NCI-H2081 treated with DMSO at 0.1 percent for 48 hours (cell line): ENCODE data around the gene KRT76.

Experiments
- DNase-seq: peaks from one replicate; lab custom pipeline; 2025; lab: John Stamatoyannopoulos, UW

KRT76 gene

DNA sequence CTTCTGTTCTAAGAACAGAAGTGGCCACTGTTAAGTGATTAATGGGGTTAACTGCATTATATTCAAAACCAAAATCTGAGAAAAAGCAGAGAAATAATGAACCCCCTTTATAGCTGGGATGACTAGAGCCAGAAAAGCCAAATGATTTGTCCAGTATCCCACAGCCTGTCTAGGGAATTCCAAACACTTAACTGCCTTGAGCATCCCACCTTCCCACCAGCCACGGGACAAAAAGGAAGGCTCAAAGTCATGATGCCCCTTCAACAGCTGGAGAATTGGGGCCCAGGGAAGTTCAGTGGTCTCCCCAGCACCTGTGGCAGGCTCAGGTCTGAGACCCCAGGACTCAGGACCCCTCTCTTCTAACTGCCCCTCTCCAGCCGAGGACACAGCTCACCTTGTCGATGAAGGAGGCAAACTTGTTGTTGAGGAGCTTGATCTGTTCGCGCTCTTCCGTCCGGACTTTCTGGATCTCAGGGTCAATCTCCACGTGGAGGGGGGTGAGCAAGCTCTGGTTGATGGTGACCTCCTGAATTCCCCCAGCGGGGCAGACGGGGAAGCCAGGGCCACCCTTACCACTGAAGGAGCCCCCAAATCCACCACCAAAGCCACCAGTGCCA lies 36.2 kb upstream of the KRT76 start:
- no peak for DNase-seq

DNA sequence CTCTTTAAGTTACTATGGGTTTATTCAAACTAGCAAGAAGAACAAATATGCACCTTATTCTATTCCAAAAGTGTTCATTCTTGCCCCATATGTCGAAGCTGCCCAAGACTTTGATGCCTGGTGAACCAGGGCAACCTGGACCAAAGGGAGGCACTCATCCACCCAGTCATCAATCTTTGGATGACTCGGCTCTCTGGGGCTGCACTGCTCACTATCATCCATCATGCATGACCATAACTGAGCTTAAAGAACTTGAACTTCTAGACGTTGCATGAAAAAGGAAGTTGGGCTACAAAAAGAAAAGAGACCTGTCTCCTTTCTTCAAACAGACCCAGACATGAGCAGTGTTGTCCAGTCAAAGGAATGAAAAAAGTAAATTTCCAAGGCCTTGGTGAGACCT lies 35.6 kb upstream of the KRT76 start:
- no peak for DNase-seq

DNA sequence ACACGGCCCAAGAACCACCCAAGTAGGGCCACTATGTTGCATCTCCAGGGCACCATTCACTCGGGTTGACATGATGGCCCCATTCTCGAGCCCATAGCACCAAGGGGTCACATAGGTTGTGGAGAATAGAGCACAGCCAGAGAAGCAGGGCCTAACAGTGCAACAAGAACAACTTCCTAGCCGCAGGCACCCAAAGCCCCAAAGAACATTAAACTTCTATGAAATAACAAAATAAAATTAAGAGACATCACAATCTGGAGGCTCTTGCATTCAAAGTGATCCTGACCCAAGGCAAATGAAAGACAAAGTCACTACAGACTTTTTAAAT lies 34.9 kb upstream of the KRT76 start:
- DNase-seq: no peak

DNA sequence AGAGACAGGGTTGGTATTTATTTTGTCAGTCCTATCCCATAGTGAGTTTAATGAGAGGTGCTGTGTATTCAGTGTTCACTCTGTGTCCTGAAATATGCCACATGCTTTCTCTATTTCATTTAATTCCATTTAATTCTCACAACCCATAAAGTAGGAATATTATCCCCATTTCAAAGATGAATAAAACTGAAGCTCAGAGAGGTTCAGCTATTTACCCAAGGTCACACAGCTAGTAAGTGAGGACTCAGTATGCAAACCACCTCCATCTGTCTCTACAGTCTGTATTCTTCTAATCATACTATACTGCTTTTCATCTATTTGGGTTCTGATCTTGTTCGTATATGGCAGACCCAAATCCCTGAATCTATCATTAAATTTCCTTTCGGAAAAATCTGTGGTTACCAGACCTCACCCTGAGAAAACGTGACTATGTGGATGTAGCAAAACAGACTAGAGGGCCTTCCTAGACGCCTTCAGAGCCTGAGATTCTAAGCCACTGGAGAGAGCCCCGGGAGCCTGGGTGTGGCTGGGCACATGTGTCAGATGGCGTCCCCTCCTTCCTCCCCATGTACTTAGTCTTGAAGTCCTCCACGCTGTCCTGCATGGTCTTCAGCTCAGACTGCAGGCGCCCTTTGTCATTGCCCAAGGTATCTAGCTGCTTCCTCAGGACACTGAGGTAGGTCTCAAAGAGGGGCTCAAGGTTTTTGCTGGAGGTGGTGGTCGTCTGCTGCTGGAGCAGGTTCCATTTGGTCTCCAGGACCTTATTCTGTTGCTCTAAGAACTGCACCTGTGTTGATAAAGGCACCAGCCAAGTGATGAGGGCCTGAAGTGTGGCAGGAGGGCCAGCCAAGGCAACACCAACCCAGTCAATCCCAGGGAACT lies 34.3 kb upstream of the KRT76 start:
- DNase-seq: no peak

DNA sequence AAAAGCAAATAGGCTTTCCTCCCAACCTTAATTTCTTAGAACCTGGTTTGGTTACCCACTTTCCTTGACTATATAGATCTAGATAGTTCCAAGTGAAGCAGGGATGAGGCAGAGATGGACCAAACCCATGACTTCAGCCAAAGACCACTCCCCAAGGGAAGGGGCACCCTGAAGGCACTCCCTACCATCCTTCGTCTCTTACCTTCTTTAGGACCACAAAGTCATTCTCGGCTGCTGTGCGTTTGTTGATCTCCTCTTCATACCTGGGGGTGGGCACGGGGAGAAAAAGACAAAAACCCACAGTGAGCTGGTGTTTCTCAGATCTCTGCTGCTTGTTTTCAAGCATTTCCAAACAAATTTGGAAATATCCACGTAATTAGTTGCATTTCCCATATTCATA lies 33.4 kb upstream of the KRT76 start:
- DNase-seq: no peak

DNA sequence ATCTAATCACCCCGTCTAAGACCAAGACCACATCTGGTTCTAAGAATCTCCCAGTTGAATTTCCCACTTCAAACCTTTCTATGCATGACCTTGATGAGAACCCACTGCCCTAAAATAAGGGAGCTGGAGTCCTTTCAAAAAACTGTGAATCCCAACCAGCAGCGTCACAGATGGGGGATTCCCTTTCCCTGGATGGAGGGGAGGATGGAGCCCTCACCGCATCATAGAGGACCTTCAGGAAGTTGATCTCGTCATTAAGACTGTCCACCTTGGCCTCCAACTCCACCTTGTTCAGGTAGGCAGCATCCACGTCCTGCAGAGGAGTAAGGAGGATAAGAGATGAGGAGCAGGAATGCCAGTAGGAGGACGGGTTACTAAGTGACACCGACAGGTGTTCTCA lies 32.0 kb upstream of the KRT76 start:
- no peak for DNase-seq

DNA sequence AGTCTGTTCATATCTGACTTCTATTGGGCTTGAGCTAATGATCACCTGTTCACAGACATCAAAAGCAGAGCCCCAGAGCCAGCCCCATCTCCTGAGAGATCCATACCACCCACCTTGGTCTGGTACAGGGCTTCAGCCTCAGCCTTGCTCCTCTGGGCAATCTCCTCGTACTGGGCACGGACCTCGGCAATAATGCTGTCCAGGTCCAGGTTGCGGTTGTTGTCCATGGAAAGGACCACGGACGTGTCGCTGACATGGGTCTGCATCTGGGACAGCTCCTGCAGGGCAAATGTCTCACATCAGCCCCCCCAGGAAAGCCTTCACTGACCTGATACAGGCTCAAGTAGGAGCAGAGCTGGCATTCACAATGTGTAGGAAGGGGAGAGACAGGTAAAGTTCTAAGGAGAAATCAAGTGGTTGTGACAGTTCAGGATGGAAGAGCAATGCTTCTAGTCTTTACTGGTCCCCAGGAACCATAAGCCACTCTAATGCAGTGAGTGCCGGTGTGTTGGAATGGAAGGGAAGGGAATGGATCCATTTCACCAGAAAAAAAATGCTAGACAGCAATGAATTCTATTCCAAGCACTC lies 31.5 kb upstream of the KRT76 start:
- no peak for DNase-seq

DNA sequence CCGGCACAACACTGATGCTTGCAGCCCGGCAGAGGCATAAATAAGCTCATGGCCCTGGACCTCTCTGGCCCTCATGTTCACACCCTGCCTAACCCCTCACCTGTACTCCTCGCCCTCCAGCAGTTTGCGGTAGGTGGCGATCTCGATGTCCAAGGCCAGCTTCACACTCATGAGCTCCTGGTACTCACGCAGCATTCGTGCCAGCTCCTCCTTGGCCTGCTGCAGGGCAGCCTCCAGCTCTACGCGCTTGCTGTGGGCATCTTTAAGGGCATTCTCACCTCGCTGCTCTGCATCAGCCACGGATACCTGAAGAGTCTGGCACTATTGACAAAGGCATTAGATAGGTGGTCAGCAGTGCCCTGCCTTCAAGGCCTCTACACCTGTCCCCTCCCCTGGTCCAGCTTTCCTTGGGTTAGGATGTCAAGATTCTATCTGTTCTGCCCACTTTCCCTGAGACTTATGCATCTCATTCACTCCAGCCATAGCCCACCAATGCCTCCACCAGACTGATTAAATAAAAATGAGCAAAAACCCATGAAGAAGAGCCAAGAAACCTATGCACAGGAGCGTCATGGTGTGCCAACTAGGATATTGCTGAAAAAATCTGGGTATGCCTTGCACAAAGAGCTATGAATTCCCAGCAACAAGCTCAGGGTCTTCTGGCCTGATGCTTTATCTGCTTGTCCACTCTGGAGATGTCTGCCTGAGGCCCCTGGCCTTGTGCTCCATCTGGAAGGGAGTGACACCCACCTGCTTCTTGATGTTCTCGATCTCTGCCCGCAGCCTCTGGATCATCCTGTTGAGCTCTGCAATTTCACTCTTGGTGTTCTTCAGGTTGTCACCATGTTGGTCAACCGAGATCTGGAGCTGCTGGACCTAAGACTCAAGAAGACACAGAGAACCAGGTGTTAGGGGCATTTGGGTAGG lies 30.7 kb upstream of the KRT76 start:
- no peak for DNase-seq

DNA sequence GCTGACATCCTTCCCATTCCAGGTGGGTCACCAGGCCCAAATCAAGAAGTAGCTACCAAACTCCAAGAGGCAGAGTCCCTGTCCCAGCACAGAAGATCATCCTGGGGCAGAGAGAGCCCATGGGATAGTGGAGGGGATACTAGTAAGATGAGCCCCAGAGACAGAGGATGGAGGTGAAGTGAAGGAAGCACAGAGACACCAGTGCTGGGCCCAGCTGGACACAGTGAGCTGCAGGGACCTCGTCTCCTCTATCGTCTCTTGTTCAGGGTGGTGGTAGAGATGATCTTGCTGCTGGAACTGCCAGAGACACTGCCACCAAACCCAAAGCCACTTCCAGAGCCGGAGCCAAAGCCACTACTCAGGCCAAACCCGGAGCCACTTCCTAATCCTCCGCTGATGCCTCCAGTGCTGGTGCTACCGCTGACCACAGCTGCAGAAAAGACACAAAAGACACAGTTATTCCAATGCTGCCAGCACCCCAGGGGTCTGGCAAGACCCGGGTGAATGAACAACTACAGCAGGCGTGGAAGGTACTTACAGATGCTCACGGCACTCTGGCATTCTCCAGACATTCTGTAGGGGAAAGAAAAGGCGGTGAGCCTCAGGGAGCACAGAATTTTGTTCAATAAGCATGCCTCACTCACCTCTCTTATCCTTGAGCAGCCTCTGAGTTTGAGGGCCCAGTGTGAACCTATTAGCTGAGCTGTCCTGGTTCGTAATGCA lies 29.8 kb upstream of the KRT76 start:
- DNase-seq: no peak

DNA sequence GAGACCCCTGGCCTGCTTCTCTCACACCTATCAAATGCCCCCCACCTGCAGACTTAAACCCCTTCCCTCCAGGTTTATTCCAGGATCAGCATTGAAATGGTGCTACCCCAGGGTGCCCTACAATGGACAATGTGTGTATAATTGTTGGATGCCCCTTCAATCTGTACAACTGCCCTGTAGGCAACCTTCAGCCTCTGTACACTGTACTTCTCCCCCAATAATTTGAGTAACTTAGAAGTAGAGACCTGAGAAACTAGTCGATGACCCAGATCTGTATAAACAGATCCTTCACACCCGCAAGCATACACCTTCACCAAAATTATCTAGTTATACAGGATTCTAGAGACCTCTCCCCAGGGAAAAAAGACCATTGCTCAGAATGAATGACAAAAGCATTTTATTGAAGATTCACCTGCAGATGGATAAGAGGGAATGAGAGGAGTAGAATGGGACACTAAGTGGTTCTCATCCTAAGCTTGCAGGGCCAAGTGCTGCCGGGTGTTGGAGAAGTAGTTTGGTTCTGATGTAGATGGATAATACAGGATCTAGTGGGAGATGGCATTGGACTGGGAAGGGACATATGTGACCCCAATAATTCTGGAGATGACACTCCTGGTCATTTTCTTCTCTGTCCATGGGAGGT lies 29.1 kb upstream of the KRT76 start:
- no peak for DNase-seq

DNA sequence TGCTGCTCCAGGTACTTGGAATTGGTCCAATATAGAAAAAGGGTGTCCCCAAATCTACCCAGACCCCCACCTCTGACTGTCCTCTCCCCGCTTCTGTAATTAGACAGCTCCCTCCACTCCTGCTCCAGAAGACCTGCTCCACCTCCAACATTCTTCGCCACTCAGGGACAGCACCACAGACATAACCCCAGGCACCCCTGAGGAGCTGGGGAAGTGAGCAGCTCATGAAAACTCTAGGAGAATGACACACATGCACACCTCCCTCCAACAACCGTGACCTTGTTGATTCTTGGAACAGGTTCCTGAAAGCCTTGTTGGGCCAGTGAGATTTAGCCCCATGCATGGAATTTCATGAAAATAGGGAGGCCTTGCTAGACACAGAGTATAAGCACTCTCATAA lies 28.6 kb upstream of the KRT76 start:
- no peak for DNase-seq

DNA sequence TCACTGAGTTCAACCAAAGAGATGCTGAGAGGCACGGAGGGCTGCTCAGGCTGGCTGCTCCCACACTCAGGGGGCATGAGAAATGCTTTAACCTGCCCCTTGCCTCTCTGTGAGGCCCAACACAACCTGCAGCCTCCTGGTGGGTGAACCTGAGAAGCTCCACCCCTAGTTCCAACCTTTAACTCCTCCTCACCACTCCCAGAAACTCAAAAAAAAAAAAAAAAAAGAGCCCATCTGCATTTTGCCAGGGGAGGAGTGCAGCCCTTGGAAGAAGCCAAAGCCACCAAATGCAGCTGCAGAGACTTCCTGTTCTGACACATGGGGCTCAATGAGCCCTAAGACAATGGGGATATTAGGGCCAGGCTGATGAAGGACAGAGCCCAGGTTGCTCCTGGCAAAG lies 27.9 kb upstream of the KRT76 start:
- DNase-seq: no peak

DNA sequence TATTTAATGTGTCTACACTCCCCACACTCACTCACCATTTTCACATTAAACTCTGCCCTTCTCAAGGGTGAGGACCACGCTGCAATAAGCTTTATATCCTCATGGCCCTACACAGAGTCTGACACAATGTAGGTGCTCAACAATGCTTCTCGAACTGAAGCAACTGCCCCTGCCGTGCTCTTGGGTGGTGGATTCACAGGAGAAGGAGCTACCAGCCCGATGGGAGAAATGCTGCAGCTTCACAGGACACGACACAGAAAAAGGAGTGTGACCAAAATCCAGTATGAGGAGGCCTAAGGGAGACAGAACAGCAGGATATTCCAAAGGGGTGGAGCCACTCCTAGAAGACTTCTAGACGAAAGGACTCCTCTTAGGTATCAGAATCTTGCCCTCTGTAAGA lies 25.3 kb upstream of the KRT76 start:
- no peak for DNase-seq

DNA sequence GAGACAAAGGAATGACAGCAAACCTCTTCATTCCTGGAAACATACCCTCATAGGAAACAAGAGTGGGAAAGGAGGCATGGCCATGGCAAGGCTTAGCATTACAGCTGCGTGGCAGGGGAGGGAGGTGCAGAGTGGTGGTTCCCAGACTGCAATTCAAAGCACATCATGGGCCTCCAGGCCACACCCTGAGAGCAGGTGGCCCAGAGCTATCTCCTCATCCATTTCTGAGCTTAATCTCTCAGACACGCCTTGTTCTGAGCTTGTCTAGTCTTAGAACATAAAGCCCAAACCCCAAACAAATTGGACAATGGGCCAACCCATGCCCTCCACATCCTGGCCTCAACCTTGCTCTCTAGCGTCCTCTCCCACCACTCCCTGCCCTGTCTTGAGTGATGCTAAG lies 24.6 kb upstream of the KRT76 start:
- DNase-seq: no peak

DNA sequence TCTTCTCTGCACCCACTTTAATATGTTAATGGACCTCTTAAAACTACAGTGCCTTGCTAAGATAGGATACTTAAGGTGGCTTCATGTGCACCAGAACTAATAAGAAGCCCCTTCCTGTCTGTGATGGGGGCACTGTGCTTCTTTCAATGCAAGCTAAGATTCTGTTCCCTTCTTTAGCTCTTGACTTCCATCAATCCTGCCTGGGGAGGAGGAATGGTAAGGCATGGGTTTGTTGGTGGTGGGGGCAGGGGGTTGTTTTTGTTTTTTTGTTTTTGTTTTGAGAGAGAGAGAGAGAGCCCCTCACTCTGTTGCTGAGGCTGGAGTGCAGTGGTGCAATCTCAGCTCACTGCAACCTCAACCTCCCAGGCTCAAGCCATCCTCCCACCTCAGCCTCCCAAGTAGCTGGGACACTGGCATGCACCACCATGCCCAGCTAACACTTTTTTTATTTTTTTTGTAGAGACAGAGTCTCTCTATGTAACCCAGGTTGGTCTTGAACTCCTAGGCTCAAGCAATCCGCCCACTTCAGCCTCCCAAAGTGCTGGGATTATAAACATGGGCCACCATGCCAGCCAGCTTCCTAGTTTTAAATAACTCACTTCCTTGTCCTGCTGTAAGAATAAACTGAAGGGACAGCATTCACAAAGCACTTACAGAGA lies 23.2 kb upstream of the KRT76 start:
- no peak for DNase-seq

DNA sequence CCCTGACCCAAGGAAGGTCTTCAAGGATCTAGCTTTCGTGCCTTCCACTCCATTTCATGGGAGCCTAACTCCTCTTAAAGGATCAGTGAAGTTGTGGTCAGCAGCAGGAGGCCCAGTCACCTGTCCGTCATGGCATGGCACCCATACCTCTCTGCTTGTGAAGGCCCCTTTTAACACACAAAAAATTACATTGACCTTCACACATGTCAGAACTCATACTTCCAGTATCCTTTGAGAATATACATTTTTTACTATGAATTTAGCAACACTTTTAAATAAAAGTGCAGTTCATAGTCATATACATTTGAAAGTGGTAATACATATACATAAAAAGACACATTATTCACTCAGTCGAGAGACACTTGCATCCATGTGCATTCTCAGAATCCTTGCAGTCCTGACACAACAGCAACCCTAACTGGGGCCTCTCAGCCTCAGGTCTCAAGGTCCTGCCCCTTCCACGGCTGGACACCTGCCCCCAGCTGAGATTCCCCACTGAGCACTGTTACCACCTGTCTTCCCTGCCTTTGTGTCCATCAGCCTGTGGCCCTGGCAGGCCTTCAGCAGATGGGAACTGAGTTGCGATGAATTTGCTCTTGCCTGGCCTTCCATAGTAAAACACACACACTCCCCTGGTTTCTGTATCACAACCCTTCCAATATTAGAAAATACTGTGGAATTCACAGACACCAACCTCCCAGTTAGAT lies 22.5 kb upstream of the KRT76 start:
- no peak for DNase-seq

DNA sequence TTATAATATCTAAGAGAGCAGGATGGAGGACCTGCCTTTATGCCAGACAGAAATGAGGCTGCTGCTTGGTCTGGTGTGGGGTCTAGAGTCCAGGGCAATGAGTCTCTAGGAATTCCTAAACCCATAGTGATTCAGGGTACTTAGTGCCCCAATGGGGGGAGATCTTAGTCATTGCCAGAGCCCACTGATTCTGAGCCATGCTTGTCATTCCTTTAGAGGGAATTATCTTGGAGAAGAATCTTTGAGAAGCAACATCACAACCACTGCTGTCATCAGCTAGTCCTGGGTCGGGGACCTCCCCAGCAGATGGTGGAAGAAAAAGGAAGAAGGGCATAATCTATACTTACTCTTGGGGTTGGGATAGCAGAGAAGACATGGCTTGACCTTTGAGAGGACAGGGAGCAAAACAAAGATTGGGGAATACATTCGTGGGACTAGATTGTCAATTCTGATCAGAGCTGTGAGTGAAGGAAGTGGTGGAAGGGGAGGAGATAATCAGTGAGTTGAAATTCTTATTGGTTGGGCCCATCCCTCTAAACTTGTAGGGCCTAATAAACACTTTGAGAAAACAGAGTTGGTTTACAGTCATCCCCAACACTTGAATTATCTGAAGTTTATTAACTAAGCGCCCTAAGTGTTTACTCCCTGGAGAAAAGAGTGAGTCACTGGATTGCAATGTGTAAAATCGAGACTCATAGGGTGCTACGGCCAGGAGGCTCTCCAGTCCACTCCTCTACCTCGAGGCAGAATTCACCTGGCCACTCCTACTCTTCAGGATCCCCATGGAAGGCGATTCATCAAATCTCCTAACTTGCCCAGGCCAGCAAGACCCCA lies 21.7 kb upstream of the KRT76 start:
- no peak for DNase-seq

DNA sequence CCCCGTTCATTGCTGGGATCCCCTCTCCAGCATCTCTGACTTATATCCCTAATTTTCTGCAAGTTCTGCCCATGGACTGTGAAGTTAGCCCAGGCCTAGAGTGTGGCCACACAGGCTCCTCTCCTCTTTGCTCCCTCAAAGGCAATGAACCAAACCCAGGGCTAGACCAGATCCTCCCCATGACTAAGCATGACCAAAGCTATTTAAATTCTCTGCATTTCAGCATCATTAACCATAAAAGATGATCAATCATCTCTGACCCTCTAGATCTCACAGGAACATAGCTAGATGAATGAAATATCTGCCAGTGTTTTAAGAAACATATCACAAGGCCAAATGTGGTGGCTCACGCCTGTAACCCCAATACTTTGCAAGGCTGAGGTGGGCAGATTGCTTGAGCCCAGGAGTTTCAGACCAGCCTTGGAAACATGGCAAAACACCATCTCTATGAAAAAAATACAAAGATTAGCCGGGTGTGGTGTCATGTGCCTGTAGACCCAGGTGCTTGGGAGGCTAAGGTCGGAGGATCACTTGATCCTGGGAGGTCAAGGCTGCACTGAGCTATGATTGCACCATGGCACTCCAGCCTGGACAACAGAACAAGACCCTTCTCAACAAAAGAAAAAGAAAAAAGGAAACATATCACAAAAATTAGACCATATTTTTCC lies 21.0 kb upstream of the KRT76 start:
- no peak for DNase-seq

DNA sequence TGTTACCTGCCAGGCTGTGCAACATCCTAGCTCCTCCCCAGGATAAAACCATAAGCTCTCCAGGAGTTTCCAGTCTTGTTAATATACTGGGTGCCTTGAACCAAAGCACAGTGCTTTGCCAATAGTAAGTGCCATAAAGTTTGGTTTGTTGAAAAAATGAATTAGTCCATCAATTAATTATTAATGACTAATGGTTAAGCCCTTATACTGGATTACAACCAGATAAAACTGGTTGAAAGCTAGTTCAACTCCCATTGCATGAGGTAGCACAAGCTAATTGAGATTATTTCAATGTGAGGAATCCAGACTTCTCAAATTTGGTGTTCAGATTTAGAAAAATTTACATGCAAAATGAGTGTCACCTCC lies 20.4 kb upstream of the KRT76 start:
- no peak for DNase-seq
